Hematopoietic multipotent progenitor cell treated with erythropoietin and hydrocortisone succinate and interleukin-3 and kit ligand, for 17 days (in vitro differentiated cells): ENCODE data around the gene ARSG.
A peak's percentile ranks its signal among the peaks of the same experiment; 100 is the strongest.

Source experiments
- DNase-seq: peaks from one replicate; pipeline ENCODE4 v3.0.0-alpha.2; 2015; ENCODE audit warnings: low spot score

ARSG gene

GRCh38 chr17:68452724-68453290 lies 161.5 kb downstream of the ARSG start:
- DNase-seq = no peak

- no peak for DNase-seq
Observed at GRCh38 chr17:68453991-68454665, 162.8 kb downstream of the ARSG start.

GRCh38 chr17:68455901-68456338 lies 164.6 kb downstream of the ARSG start:
- peak; percentile 26 for DNase-seq

- peak; percentile 30 for DNase-seq
Observed at GRCh38 chr17:68456339-68457167, 165.3 kb downstream of the ARSG start.

GRCh38 chr17:68457168-68457538 lies 165.9 kb downstream of the ARSG start, which contains the start of gene WIPI1:
WIPI1 (minus strand) TSS chr17:68457496; CDS start chr17:68457421, 75 bp downstream.
- DNase-seq = no peak

GRCh38 chr17:68457539-68458259 lies 166.4 kb downstream of the ARSG start:
- peak; percentile 99 for DNase-seq

- DNase-seq = no peak
Observed at GRCh38 chr17:68458260-68459036, 167.2 kb downstream of the ARSG start.

GRCh38 chr17:68459037-68459639 lies 167.8 kb downstream of the ARSG start:
- peak; percentile 58 for DNase-seq

GRCh38 chr17:68460146-68460545 lies 168.9 kb downstream of the ARSG start:
- peak; percentile 19 for DNase-seq

GRCh38 chr17:68460715-68461114 lies 169.4 kb downstream of the ARSG start:
- peak; percentile 45 for DNase-seq

GRCh38 chr17:68461122-68461539 lies 169.8 kb downstream of the ARSG start:
- peak; percentile 50 for DNase-seq

GRCh38 chr17:68461589-68461988 lies 170.3 kb downstream of the ARSG start:
- DNase-seq = no peak

GRCh38 chr17:68462381-68463210 lies 171.3 kb downstream of the ARSG start:
- DNase-seq = peak; percentile 96

- DNase-seq = no peak
Observed at GRCh38 chr17:68463211-68464019, 172.1 kb downstream of the ARSG start.

GRCh38 chr17:68468334-68468733 lies 177.0 kb downstream of the ARSG start:
- DNase-seq = no peak

- DNase-seq = no peak
Observed at GRCh38 chr17:68468788-68469187, 177.5 kb downstream of the ARSG start.
